IMR-90 (cell line): ENCODE measurements around the gene CTIF. TPM values are rescaled to one million over a fixed set of nuclear protein-coding genes. Genes with fewer than 3 reads are reported as not detected.

Experiments
- ATAC-seq: fragments of 200-7000 bp; cut with Tn5 transposase; 2 replicates; pipeline ENCODE4 v1.9.1; 2020; ENCODE audit warnings: low read depth, mild to moderate bottlenecking, moderate library complexity
- BruUV-seq: library from RNA; stranded (reverse); fragments of 400-500 nt; replicated peaks from 2 replicates; lab custom pipeline; 2021; lab: Mats Ljungman, UMichigan
- CTCF ChIA-PET: fragments of 300-600 bp; formaldehyde crosslinking; extraction: SDS; loops from one replicate; lab custom pipeline; 2021; ENCODE audit warnings: antibody characterized with exemption; lab: Yijun Ruan, JAX
- POLR2A ChIA-PET: fragments of 300-600 bp; sonication (Branson Sonifier 250); formaldehyde crosslinking; loops from one replicate; lab custom pipeline; 2022; ENCODE audit warnings: antibody characterized with exemption; ENCODE audit not compliant: unreplicated experiment; lab: Charles Lee
- DNase-seq: peaks from one replicate; pipeline ENCODE4 v3.0.0; 2013
- H2AFZ ChIP-seq: replicated peaks from 2 replicates; pipeline ENCODE3; 2013; ENCODE audit warnings: low read length, mild to moderate bottlenecking; ENCODE audit not compliant: poor library complexity
- H2AK5ac ChIP-seq: 2 replicates; pipeline ENCODE4 v1.6.1; 2013; ENCODE audit warnings: low read depth, low read length, inconsistent platforms
- H2AK9ac ChIP-seq: replicated peaks from 2 replicates; pipeline ENCODE3; 2013; ENCODE audit warnings: mild to moderate bottlenecking, low read depth, low read length, moderate library complexity; ENCODE audit not compliant: poor library complexity
- H2BK120ac ChIP-seq: 2 replicates; pipeline ENCODE4 v1.6.1; 2013; ENCODE audit warnings: low read depth, low read length, inconsistent platforms
- H2BK15ac ChIP-seq: 3 replicates; pipeline ENCODE4 v1.6.1; 2013; ENCODE audit warnings: low read depth, low read length, inconsistent platforms
- H2BK20ac ChIP-seq: 2 replicates; pipeline ENCODE4 v1.6.1; 2013; ENCODE audit warnings: low read depth, mild to moderate bottlenecking, inconsistent platforms, low read length, moderate library complexity
- H2BK5ac ChIP-seq: 2 replicates; pipeline ENCODE4 v1.6.1; 2013; ENCODE audit warnings: mild to moderate bottlenecking, low read depth, low read length, inconsistent platforms; ENCODE audit not compliant: poor library complexity, severe bottlenecking
- H3K14ac ChIP-seq: replicated peaks from 2 replicates; pipeline ENCODE4 v1.6.1; 2013; ENCODE audit warnings: low read depth, low read length, inconsistent platforms
- H3K18ac ChIP-seq: 2 replicates; pipeline ENCODE4 v1.6.1; 2013; ENCODE audit warnings: low read depth, low read length, control low read depth
- H3K23ac ChIP-seq: 2 replicates; pipeline ENCODE4 v1.6.1; 2013; ENCODE audit warnings: low read depth, low read length, inconsistent platforms
- H3K27ac ChIP-seq: 2 replicates; pipeline ENCODE4 v1.5.1; 2013; ENCODE audit warnings: mild to moderate bottlenecking, control low read depth, low read length; ENCODE audit not compliant: insufficient read depth
- H3K27me3 ChIP-seq: 2 replicates; pipeline ENCODE4 v1.6.1; 2013; ENCODE audit warnings: low read length; ENCODE audit not compliant: control insufficient read depth, insufficient read depth
- H3K36me3 ChIP-seq: 2 replicates; pipeline ENCODE4 v1.6.1; 2013; ENCODE audit warnings: low read length, mixed read lengths; ENCODE audit not compliant: control insufficient read depth, insufficient read depth
- H3K4ac ChIP-seq: 2 replicates; pipeline ENCODE4 v1.6.1; 2013; ENCODE audit warnings: low read depth, low read length, inconsistent platforms
- H3K4me1 ChIP-seq: 2 replicates; pipeline ENCODE4 v1.6.1; 2013; ENCODE audit warnings: low read length, mixed read lengths; ENCODE audit not compliant: control insufficient read depth, insufficient read depth
- H3K4me2 ChIP-seq: 2 replicates; pipeline ENCODE4 v1.6.1; 2013; ENCODE audit warnings: low read depth, mild to moderate bottlenecking, control low read depth, low read length, moderate library complexity
- H3K4me3 ChIP-seq: 2 replicates; pipeline ENCODE4 v1.5.1; 2013; ENCODE audit warnings: low read depth, mild to moderate bottlenecking, control low read depth, low read length, moderate library complexity; ENCODE audit not compliant: insufficient read depth
- H3K56ac ChIP-seq: 2 replicates; pipeline ENCODE4 v1.6.1; 2013; ENCODE audit warnings: low read length, inconsistent platforms; ENCODE audit not compliant: insufficient read depth; ENCODE audit errors: extremely low read depth
- H3K79me1 ChIP-seq, 2 experiments: 2 replicates each; pipeline ENCODE4 v1.6.1; 2013; ENCODE audit warnings: low read length in 2 of 2, inconsistent platforms in 1 of 2, low read depth in 1 of 2
- H3K9ac ChIP-seq: 2 replicates; pipeline ENCODE4 v1.6.1; 2013; ENCODE audit warnings: low read depth, low read length, control low read depth
- H3K9me1 ChIP-seq: 2 replicates; pipeline ENCODE4 v1.6.1; 2013; ENCODE audit warnings: low read length, inconsistent platforms; ENCODE audit not compliant: insufficient read depth
- H3K9me3 ChIP-seq: 2 replicates; pipeline ENCODE4 v1.6.1; 2013; ENCODE audit warnings: low read length; ENCODE audit not compliant: control insufficient read depth, insufficient read depth
- H4K20me1 ChIP-seq: 2 replicates; pipeline ENCODE4 v1.6.1; 2013; ENCODE audit warnings: low read length, inconsistent platforms; ENCODE audit not compliant: insufficient read depth
- H4K5ac ChIP-seq: 2 replicates; pipeline ENCODE4 v1.6.1; 2013; ENCODE audit warnings: mild to moderate bottlenecking, low read depth, low read length, control low read depth
- H4K8ac ChIP-seq, 2 experiments: 2 replicates each; pipeline ENCODE4 v1.6.1; 2013; ENCODE audit warnings: low read depth in 2 of 2, low read length in 2 of 2, control low read depth in 1 of 2, inconsistent platforms in 1 of 2
- H4K91ac ChIP-seq: 2 replicates; pipeline ENCODE4 v1.6.1; 2013; ENCODE audit warnings: low read depth, low read length, inconsistent platforms; ENCODE audit not compliant: insufficient read depth
- CHD1 ChIP-seq: IDR thresholded peaks from 2 replicates; pipeline ENCODE4 v1.6.1; 2012; ENCODE audit warnings: low read depth, low read length, improper control_type of control experiment
- FOS ChIP-seq: fragments of 150-350 bp; IDR thresholded peaks from 2 replicates; pipeline ENCODE4 v1.6.1; 2016; ENCODE audit warnings: low read depth, low read length
- MAFK ChIP-seq: IDR thresholded peaks from 2 replicates; pipeline ENCODE4 v1.6.1; 2012; ENCODE audit warnings: low read depth, low read length, improper control_type of control experiment
- MAZ ChIP-seq: IDR thresholded peaks from 2 replicates; pipeline ENCODE4 v1.6.1; 2012; ENCODE audit warnings: low read depth, mild to moderate bottlenecking, low read length, improper control_type of control experiment, moderate library complexity, borderline replicate concordance
- MXI1 ChIP-seq: IDR thresholded peaks from 2 replicates; pipeline ENCODE4 v1.6.1; 2012; ENCODE audit warnings: low read depth, mild to moderate bottlenecking, low read length, moderate library complexity, borderline replicate concordance
- RAD21 ChIP-seq: IDR thresholded peaks from 2 replicates; pipeline ENCODE4 v1.6.1; 2012; ENCODE audit warnings: low read length, improper control_type of control experiment
- RCOR1 ChIP-seq: IDR thresholded peaks from 2 replicates; pipeline ENCODE4 v1.6.1; 2012; ENCODE audit warnings: mild to moderate bottlenecking, low read length, improper control_type of control experiment; ENCODE audit not compliant: insufficient replicate concordance
- RFX5 ChIP-seq: IDR thresholded peaks from 2 replicates; pipeline ENCODE4 v1.8.0; 2012; ENCODE audit warnings: low read depth, mild to moderate bottlenecking, low read length, moderate library complexity
- USF2 ChIP-seq: fragments of 150-350 bp; IDR thresholded peaks from 2 replicates; pipeline ENCODE4 v1.6.1; 2017; ENCODE audit warnings: mild to moderate bottlenecking, antibody characterized with exemption, low read length, low read depth
- WGBS, 2 experiments: methylation state at CpG; one replicate each; pipeline versions ENCODE4 v1.1.5 to v1.1.7; 2013; ENCODE audit warnings: missing lambda C conversion rate in 2 of 2; ENCODE audit not compliant: insufficient read length in 1 of 2; ENCODE audit errors: extremely low coverage in 2 of 2; 5-methylcytosine and 5-hydroxymethylcytosine counted together
- dilution Hi-C: fragments of 300-500 bp; cut with HindIII; formaldehyde crosslinking; loops from one replicate; pipeline ENCODE4 v1.14.3; 2018; ENCODE audit warnings: low sequenced_read_pairs; ENCODE audit not compliant: unreplicated experiment
- in situ Hi-C: fragments of 300-500 bp; cut with MboI; formaldehyde crosslinking; loops from 3 replicates; pipeline ENCODE4 v1.14.3; 2019; ENCODE audit warnings: low sequenced_read_pairs, inconsistent platforms, mixed read lengths
- intact Hi-C: fragments of 100-400 bp; cut with micrococcal nuclease; formaldehyde crosslinking; loops from 2 replicates; pipeline ENCODE4 v1.10.0; 2022
- polyA plus RNA-seq, 3 experiments: library from polyadenylated mRNA; depleted of rRNA; stranded (reverse); fragments of >200 nt; gene quantifications; 2 replicates each; pipeline ENCODE4 v1.2.3, GENCODE V29; 2012; ENCODE audit warnings: low replicate concordance in 1 of 3
- total RNA-seq: library from RNA; depleted of rRNA; stranded (reverse); fragments of >200 nt; gene quantifications from 2 replicates; pipeline ENCODE4 v1.2.3, GENCODE V29; 2012
- TF ChIP-seq, protein P1 (sequence below): conservative IDR thresholded peaks from 2 replicates; pipeline ENCODE4 v1.5.1; 2012; ENCODE audit warnings: mild to moderate bottlenecking, low read depth, low read length, improper control_type of control experiment

Gene CTIF
- total and polyA plus RNA-seq, 2 of the 4 experiments (the other 2 are of a cell fraction): 25.1 to 57.0 TPM

DNA sequence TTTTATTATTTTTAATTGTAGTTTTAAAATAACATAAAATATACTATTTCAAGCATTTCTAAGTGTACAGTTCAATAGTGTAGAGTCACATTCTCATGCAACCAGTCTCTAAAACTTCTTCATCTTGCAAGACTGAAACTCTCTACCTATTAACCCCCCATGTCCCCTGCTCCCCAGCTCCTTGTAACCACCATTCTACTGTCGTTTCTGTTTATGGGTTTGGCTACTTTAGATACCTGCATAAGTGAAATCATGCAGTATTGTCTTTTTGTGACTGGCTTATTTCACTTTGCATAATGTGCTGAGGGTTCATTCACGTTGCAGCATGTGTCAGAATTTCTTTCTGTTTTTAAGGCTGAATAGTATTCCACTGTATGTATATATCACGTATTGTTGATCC is 272.6 kb downstream of the CTIF start:
- Histone ChIP-seq H2BK120ac (no peak overlapping the region), H3K4me2 (no peak overlapping the region), H2AK9ac (no peak overlapping the region), H3K79me1 (peaks cover 25 to 58% of the 10 kb centered on the region in 2 experiments), H3K36me3 (peaks cover 4% of the 10 kb centered on the region; the same call in 1 of the 2 replicates), H3K9me1 (peaks cover 28% of the 10 kb centered on the region), H3K4me3 (no peak overlapping the region), H2AFZ (no peak overlapping the region), H2AK5ac (no peak overlapping the region), H3K23ac (no peak overlapping the region), H3K56ac (no peak overlapping the region), H2BK15ac (no peak overlapping the region), H3K9me3 (no peaks in the 10 kb centered on the region), H3K14ac (no peak overlapping the region), H3K4me1 (peaks cover 10% of the 10 kb centered on the region), H4K8ac (no peak overlapping the region), H4K5ac (no peak overlapping the region), H4K91ac (no peak overlapping the region), H3K27me3 (no peaks in the 10 kb centered on the region), H3K18ac (no peak overlapping the region), H2BK20ac (no peak overlapping the region), H3K4ac (no peak overlapping the region), H3K27ac (no peak overlapping the region), H3K9ac (no peak overlapping the region), H4K20me1 (peaks cover 29% of the 10 kb centered on the region), H2BK5ac (no peak overlapping the region)
- no TSS peak for BruUV-seq
- ChIA-PET POLR2A (interaction anchor here (0.6 kb wide), 1 partner anchor 8 kb away, joined by 4 read pairs; no protein-coding TSS in a partner anchor), CTCF (no interaction called here)
- intact Hi-C loops: no loop called here
- dilution Hi-C loops: no loop called here
- no peak for DNase-seq
- ATAC-seq: no peak
- no CpG with 5 or more reads among the region's 3 CpGs for WGBS, 2 experiments
- in situ Hi-C loops: no loop called here
- no peak for TF ChIP-seq MAZ
- no peak for TF ChIP-seq RCOR1
- TF ChIP-seq RAD21: no peak
- TF ChIP-seq, protein P1, sequence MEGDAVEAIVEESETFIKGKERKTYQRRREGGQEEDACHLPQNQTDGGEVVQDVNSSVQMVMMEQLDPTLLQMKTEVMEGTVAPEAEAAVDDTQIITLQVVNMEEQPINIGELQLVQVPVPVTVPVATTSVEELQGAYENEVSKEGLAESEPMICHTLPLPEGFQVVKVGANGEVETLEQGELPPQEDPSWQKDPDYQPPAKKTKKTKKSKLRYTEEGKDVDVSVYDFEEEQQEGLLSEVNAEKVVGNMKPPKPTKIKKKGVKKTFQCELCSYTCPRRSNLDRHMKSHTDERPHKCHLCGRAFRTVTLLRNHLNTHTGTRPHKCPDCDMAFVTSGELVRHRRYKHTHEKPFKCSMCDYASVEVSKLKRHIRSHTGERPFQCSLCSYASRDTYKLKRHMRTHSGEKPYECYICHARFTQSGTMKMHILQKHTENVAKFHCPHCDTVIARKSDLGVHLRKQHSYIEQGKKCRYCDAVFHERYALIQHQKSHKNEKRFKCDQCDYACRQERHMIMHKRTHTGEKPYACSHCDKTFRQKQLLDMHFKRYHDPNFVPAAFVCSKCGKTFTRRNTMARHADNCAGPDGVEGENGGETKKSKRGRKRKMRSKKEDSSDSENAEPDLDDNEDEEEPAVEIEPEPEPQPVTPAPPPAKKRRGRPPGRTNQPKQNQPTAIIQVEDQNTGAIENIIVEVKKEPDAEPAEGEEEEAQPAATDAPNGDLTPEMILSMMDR: no peak
- no peak for TF ChIP-seq MAFK
- no peak for TF ChIP-seq RFX5
- no peak for TF ChIP-seq FOS
- no peak for TF ChIP-seq MXI1
- no peak for TF ChIP-seq USF2
- no peak for TF ChIP-seq CHD1
